ENCODE measurements around the gene LENG1. TPM values are rescaled to one million over a fixed set of nuclear protein-coding genes. Genes with fewer than 3 reads are reported as not detected.

LENG1 gene
- total and polyA plus RNA-seq, 2 experiments from 2014 or later = 4.7 to 17.2 TPM

DNA sequence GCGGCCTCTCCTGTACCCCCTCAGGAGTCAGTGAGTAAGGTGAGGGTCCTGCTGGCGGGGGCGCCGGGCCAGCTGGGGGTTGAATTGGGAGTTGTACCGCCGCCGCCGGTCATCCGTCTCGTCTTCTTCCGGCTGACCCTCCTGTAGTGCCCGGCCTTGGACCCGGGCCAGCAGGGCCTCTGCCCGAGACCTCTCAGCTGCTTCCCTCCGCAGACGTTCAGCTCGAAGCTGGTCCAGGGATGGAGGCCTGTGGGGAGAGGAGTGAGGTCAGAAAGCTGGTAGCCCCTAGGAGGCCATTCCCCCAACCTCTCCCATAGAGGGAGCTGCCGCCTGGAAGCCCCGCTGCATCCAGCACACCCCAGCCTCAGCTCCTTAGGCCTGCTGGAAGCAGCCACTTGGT, 3.8 kb downstream of the LENG1 start (continued):
- TF ChIP-seq, protein P1, sequence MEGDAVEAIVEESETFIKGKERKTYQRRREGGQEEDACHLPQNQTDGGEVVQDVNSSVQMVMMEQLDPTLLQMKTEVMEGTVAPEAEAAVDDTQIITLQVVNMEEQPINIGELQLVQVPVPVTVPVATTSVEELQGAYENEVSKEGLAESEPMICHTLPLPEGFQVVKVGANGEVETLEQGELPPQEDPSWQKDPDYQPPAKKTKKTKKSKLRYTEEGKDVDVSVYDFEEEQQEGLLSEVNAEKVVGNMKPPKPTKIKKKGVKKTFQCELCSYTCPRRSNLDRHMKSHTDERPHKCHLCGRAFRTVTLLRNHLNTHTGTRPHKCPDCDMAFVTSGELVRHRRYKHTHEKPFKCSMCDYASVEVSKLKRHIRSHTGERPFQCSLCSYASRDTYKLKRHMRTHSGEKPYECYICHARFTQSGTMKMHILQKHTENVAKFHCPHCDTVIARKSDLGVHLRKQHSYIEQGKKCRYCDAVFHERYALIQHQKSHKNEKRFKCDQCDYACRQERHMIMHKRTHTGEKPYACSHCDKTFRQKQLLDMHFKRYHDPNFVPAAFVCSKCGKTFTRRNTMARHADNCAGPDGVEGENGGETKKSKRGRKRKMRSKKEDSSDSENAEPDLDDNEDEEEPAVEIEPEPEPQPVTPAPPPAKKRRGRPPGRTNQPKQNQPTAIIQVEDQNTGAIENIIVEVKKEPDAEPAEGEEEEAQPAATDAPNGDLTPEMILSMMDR (conservative IDR thresholded peaks at IDR 0.05; ENCODE audit: low read depth in 2 of 2) = peak in 1 of 2 experiments; percentile 43; a peak in 2 of 4 replicates

DNA sequence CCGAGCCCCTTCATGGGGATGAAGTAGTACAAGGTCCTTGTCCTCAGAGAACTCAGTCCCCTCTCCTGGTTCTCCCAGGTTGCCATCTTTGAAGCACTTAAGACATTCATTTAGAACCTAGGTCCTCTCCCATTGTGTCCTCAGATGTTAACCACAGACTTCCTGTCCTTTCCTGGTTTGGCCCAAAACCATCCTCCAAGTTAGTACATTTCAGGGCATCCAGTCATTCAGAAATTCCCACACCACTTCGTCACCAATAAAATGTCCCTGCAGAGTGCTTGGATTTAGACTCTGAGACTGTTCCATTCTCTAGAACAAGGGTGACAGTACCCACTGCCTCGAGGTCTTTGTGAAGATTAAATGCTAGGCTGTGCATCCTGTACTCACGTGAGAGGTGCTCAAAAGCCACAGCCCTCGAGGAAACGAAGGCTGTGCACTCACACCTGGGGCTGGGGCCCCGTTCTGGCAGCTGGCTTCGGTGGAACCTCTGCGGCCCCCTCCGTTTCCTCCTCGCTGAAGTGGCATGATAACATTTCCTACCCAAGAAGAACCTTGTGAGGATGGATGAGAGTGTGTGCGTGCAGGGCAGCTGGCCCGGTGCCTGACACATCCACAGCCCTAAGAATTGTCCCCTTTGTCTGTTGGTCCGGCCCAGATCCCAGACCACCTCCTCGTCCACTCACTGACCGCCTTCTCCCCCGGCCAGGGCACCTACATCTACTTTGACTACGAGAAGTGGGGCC, 4.7 kb downstream of the LENG1 start:
- Histone ChIP-seq H2AFZ (no peak overlapping the region), H4K20me1 (replicated peaks; ENCODE audit: insufficient read depth) (peaks cover 10% of the 10 kb centered on the region; the same call in 1 of the 2 replicates), H3K27ac (ENCODE audit: low read depth) (no peak overlapping the region), H3F3A (replicated peaks; ENCODE audit: low read depth) (peaks cover 26% of the 10 kb centered on the region), H3K36me3 (ENCODE audit: insufficient read depth) (peaks cover 27% of the 10 kb centered on the region), H3K4me3 (no peak overlapping the region), H3K27me3 (ENCODE audit: insufficient read depth) (no peaks in the 10 kb centered on the region), H3K4me2 (no peak overlapping the region), H3K4me1 (ENCODE audit: insufficient read depth) (peaks cover 4% of the 10 kb centered on the region; the same call in 1 of the 2 replicates), H3K79me2 (replicated peaks; ENCODE audit: insufficient read depth) (peaks cover 9% of the 10 kb centered on the region; the same call in 1 of the 2 replicates), H3K9me2 (ENCODE audit: insufficient read depth) (no peaks in the 10 kb centered on the region)
- H3K9me3 Mint-ChIP-seq = peaks cover 2% of the 10 kb centered on the region; the same call in 2 of the 3 replicates
- TF ChIP-seq, protein P1 (conservative IDR thresholded peaks at IDR 0.05; ENCODE audit: low read depth in 2 of 2) = no peak
- TF ChIP-seq, protein P2, sequence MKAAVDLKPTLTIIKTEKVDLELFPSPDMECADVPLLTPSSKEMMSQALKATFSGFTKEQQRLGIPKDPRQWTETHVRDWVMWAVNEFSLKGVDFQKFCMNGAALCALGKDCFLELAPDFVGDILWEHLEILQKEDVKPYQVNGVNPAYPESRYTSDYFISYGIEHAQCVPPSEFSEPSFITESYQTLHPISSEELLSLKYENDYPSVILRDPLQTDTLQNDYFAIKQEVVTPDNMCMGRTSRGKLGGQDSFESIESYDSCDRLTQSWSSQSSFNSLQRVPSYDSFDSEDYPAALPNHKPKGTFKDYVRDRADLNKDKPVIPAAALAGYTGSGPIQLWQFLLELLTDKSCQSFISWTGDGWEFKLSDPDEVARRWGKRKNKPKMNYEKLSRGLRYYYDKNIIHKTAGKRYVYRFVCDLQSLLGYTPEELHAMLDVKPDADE (IDR thresholded peaks at IDR 0.05) = no peak
- no peak for TF ChIP-seq POLR2AphosphoS5 (IDR thresholded peaks at IDR 0.05; ENCODE audit: low read depth)
- TF ChIP-seq NANOG (IDR thresholded peaks at IDR 0.05; ENCODE audit: borderline replicate concordance) = no peak
- TF ChIP-seq EZH2 (IDR thresholded peaks at IDR 0.05; ENCODE audit: low read depth, unreplicated experiment) = no peak
- no peak for TF ChIP-seq EZH2phosphoT487 (IDR thresholded peaks at IDR 0.05; ENCODE audit: unreplicated experiment)
- H3K36me3 Mint-ChIP-seq (ENCODE audit: low read depth) = peaks cover 69% of the 10 kb centered on the region
- no peak overlapping the region for H3K27ac Mint-ChIP-seq
- no peak for ATAC-seq
- H3K27me3 Mint-ChIP-seq (ENCODE audit: insufficient read depth, low read depth, poor library complexity) = peaks cover 17% of the 10 kb centered on the region
- peaks cover 9% of the 10 kb centered on the region; the same call in 1 of the 3 replicates for H3K4me1 Mint-ChIP-seq
- no peak for DNase-seq (ENCODE audit: low spot score)
- no peak overlapping the region for H3K4me3 Mint-ChIP-seq

All from GM23338 (cell line).